ENCODE results near the gene PDRG1. TPM values are rescaled to one million over a fixed set of nuclear protein-coding genes. Genes with fewer than 3 reads are reported as not detected.

The PDRG1 gene
- total RNA-seq, 1 donor from 2014 or later: 4.4 TPM

GRCh38 chr20:31906001-31906400 is 45.8 kb downstream of the PDRG1 start:
- no peak for DNase-seq

- no peak for DNase-seq
Measured at GRCh38 chr20:31903627-31904386, 48.0 kb downstream of the PDRG1 start.

GRCh38 chr20:31901615-31902014 is 50.2 kb downstream of the PDRG1 start:
- no peak for DNase-seq

- no peak for DNase-seq
Measured at GRCh38 chr20:31897541-31897940, 54.3 kb downstream of the PDRG1 start.

- DNase-seq: no peak
Measured at GRCh38 chr20:31896049-31896448, 55.8 kb downstream of the PDRG1 start.

- DNase-seq: no peak
Measured at GRCh38 chr20:31894980-31895675, 56.7 kb downstream of the PDRG1 start.

Small RNAs within 50 kb of the gene (small RNA-seq; reads per million reads assigned to genes)
- gene RNU1-94P (ENCODE audit: low replicate concordance): not detected

Other genes with a start within 250 kb of the PDRG1 start
- gene BCL2L1, start 229.2 kb downstream of the PDRG1 start, total RNA-seq: 56.4 TPM
- 14.8 TPM for gene TPX2, start 212.8 kb downstream of the PDRG1 start, total RNA-seq
- gene MYLK2, start 132.7 kb downstream of the PDRG1 start, total RNA-seq: 6.1 TPM
- gene FOXS1, start 106.4 kb downstream of the PDRG1 start, total RNA-seq: 1.4 TPM
- gene DUSP15, start 81.5 kb downstream of the PDRG1 start, total RNA-seq: 3.2 TPM
- 0.30 TPM for gene TTLL9, start 81.4 kb downstream of the PDRG1 start, total RNA-seq
- gene XKR7, start 16.1 kb upstream of the PDRG1 start, total RNA-seq: not detected
- gene CCM2L, start 58.4 kb upstream of the PDRG1 start, total RNA-seq: 3.0 TPM
- gene HCK, start 100.2 kb upstream of the PDRG1 start, total RNA-seq: 11.5 TPM
- gene TM9SF4, start 157.7 kb upstream of the PDRG1 start, total RNA-seq: 23.8 TPM

Measured in skin of body (tissue), 3 donors.